ENCODE measurements around the gene CGRRF1.

DNA sequence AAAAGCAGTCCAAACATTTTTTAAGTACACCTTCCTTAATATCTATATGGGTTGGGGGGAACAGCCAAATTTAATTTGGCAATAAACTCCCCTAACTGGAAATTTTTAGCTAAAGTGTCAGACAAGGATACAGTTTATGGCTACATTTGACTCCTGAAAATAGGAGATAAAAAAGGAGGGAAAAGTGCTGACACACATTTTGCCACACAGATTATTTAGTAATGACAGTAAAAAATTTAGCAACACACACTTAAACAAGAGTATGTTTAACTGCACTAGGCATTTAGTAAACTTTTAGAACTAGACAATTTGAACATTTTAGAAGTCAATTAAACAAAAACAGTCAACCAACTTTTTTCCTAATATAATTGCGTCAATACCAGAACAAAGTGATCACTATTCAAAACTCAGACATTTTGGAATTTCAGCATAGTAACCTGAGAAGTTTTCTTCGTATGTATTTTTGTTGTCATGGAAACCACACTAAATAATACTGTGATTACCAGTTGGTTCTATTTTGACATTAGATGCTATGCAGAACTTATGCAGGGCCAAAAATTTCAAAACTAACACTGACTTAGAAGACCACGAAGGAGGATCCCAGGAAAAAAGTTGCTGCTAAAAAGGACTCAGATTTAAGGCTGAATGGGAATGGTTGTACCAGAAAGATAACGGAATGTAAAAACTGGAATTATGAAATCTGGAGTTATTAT, 34.4 kb upstream of the CGRRF1 start:
- TF ChIP-seq, protein P1, sequence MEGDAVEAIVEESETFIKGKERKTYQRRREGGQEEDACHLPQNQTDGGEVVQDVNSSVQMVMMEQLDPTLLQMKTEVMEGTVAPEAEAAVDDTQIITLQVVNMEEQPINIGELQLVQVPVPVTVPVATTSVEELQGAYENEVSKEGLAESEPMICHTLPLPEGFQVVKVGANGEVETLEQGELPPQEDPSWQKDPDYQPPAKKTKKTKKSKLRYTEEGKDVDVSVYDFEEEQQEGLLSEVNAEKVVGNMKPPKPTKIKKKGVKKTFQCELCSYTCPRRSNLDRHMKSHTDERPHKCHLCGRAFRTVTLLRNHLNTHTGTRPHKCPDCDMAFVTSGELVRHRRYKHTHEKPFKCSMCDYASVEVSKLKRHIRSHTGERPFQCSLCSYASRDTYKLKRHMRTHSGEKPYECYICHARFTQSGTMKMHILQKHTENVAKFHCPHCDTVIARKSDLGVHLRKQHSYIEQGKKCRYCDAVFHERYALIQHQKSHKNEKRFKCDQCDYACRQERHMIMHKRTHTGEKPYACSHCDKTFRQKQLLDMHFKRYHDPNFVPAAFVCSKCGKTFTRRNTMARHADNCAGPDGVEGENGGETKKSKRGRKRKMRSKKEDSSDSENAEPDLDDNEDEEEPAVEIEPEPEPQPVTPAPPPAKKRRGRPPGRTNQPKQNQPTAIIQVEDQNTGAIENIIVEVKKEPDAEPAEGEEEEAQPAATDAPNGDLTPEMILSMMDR (conservative IDR thresholded peaks at IDR 0.05; ENCODE audit: low read length): no peak
- TF ChIP-seq EZH2phosphoT487 (IDR thresholded peaks at IDR 0.05; ENCODE audit: borderline replicate concordance): no peak

Data from Loucy (cell line).